NOMO-1 treated with dmso at 0.1 percent for 144 hours (cell line): ENCODE results near the gene SCAANT1.
A peak's percentile ranks its signal among the peaks of the same experiment; 100 is the strongest.

ENCODE experiments used
- DNase-seq: peaks from one replicate; lab custom pipeline; 2025; ENCODE audit not compliant: unreplicated experiment; lab: John Stamatoyannopoulos, UW

Gene SCAANT1

GRCh38 chr3:63934041-63934866, 22.1 kb upstream of the SCAANT1 start:
- peak; percentile 93 for DNase-seq

GRCh38 chr3:63933459-63933858, 21.3 kb upstream of the SCAANT1 start:
- peak; percentile 57 for DNase-seq

GRCh38 chr3:63932509-63933212, 20.5 kb upstream of the SCAANT1 start:
- no peak for DNase-seq

- DNase-seq, result no peak
Observed at GRCh38 chr3:63931290-63931689, 19.1 kb upstream of the SCAANT1 start.

- peak; percentile 34 for DNase-seq
Observed at GRCh38 chr3:63927422-63928280, 15.5 kb upstream of the SCAANT1 start.

GRCh38 chr3:63926309-63926708, 14.1 kb upstream of the SCAANT1 start:
- DNase-seq, result no peak

GRCh38 chr3:63922491-63923199, 10.5 kb upstream of the SCAANT1 start:
- DNase-seq, result no peak

- DNase-seq, result peak; percentile 79
Observed at GRCh38 chr3:63921741-63922482, 9.7 kb upstream of the SCAANT1 start.

- DNase-seq, result no peak
Observed at GRCh38 chr3:63920001-63920400, 7.8 kb upstream of the SCAANT1 start.

- DNase-seq, result no peak
Observed at GRCh38 chr3:63918321-63918720, 6.1 kb upstream of the SCAANT1 start.

GRCh38 chr3:63914312-63914711, 2.1 kb upstream of the SCAANT1 start:
- no peak for DNase-seq

- DNase-seq, result no peak
Observed at GRCh38 chr3:63912768-63913588, 795 bp upstream of the SCAANT1 start.

- DNase-seq, result no peak
Observed at GRCh38 chr3:63911509-63911872, 692 bp downstream of the SCAANT1 start.

GRCh38 chr3:63910891-63911290, 1.3 kb downstream of the SCAANT1 start:
- DNase-seq, result no peak

- DNase-seq, result no peak
Observed at GRCh38 chr3:63910001-63910400, 2.2 kb downstream of the SCAANT1 start.

- DNase-seq, result no peak
Observed at GRCh38 chr3:63909431-63909830, 2.8 kb downstream of the SCAANT1 start.

- no peak for DNase-seq
Observed at GRCh38 chr3:63908776-63909175, 3.4 kb downstream of the SCAANT1 start.

GRCh38 chr3:63908081-63908736, 4.0 kb downstream of the SCAANT1 start:
- no peak for DNase-seq
